Thoracic aorta (tissue), 2 donors: ENCODE results near the gene PCGF5. TPM values are rescaled to one million over a fixed set of nuclear protein-coding genes. Genes with fewer than 3 reads are reported as not detected.
"Not testable (repeated sequence)": the region's sequence is repeated elsewhere in the genome, so short reads cannot be mapped to it uniquely, and the experiment has no call there.

Experiments used
- ATAC-seq: fragments of 150-250 bp; one replicate; pipeline ENCODE4 v1.8.0; 2017; ENCODE audit warnings: low read depth; ENCODE audit not compliant: insufficient number of reproducible peaks, low FRiP score
- DNase-seq: peaks from one replicate; pipeline ENCODE4 v3.0.0-alpha.2; 2020; ENCODE audit warnings: low spot score
- H3K27ac ChIP-seq, 2 donors: fragments of 200-600 bp; sonication (generic); 1 replicate in 1 of 2; 2 replicates in 1 of 2; pipeline ENCODE4 v1.5.1; 2016; ENCODE audit warnings: mild to moderate bottlenecking in 2 of 2, moderate library complexity in 2 of 2
- H3K27me3 ChIP-seq: fragments of 200-600 bp; sonication (generic); replicated peaks from 2 replicates; pipeline ENCODE4 v1.6.0; 2016; ENCODE audit warnings: mild to moderate bottlenecking; ENCODE audit not compliant: insufficient read depth
- H3K36me3 ChIP-seq: fragments of 200-600 bp; sonication (generic); one replicate; pipeline ENCODE4 v1.5.1; 2016
- H3K4me1 ChIP-seq, 2 donors: fragments of 200-600 bp; sonication (generic); 1 replicate in 1 of 2; 2 replicates in 1 of 2; pipeline versions ENCODE4 v1.5.1 to v1.6.0; 2016; ENCODE audit warnings: low read depth in 2 of 2, mild to moderate bottlenecking in 1 of 2; ENCODE audit not compliant: control insufficient read depth in 1 of 2
- H3K4me3 ChIP-seq: fragments of 200-600 bp; sonication (generic); 2 replicates; pipeline ENCODE4 v1.5.1; 2016; ENCODE audit warnings: mild to moderate bottlenecking
- H3K9me3 ChIP-seq: fragments of 200-600 bp; sonication (generic); 2 replicates; pipeline ENCODE4 v1.5.1; 2016
- CTCF ChIP-seq: fragments of 200-600 bp; sonication (generic); IDR thresholded peaks from one replicate; pipeline ENCODE4 v1.5.1; 2019; ENCODE audit warnings: antibody characterized with exemption
- total RNA-seq, 2 donors: library from RNA; depleted of rRNA; stranded (reverse); fragments of >200 nt; gene quantifications; one replicate each; pipeline versions ENCODE4 v1.1.0 to v1.2.3, GENCODE V29; 2016

The PCGF5 gene
- total RNA-seq, 2 donors from 2014 or later = 111 to 175 TPM

GRCh38 chr10:91250341-91250740, 29.9 kb downstream of the PCGF5 start:
- Histone ChIP-seq H3K27ac (peak overlapping the region in 1 of 2 donors; percentile 27), H3K9me3 (no peaks in the 10 kb centered on the region), H3K36me3 (peaks cover 16% of the 10 kb centered on the region), H3K4me3 (no peak overlapping the region), H3K27me3 (no peaks in the 10 kb centered on the region), H3K4me1 (peaks cover 37 to 46% of the 10 kb centered on the region in 2 donors)
- DNase-seq (no peak), ATAC-seq (no peak)
- TF ChIP-seq CTCF = no peak

GRCh38 chr10:91251430-91252056, 31.1 kb downstream of the PCGF5 start:
- DNase-seq (no peak), ATAC-seq (no peak)
- TF ChIP-seq CTCF = peak; percentile 88
- H3K36me3 ChIP-seq = peaks cover 17% of the 10 kb centered on the region
- no peaks in the 10 kb centered on the region for H3K27me3 ChIP-seq
- H3K4me1 ChIP-seq = peaks cover 31 to 34% of the 10 kb centered on the region in 2 donors
- H3K27ac ChIP-seq = no peak overlapping the region
- H3K9me3 ChIP-seq = no peaks in the 10 kb centered on the region
- no peak overlapping the region for H3K4me3 ChIP-seq

GRCh38 chr10:91253300-91253699, 32.8 kb downstream of the PCGF5 start:
- peaks cover 17% of the 10 kb centered on the region for H3K36me3 ChIP-seq
- no peaks in the 10 kb centered on the region for H3K9me3 ChIP-seq
- peaks cover 16 to 18% of the 10 kb centered on the region in 2 donors for H3K4me1 ChIP-seq
- no peaks in the 10 kb centered on the region for H3K27me3 ChIP-seq
- H3K27ac ChIP-seq = no peak overlapping the region
- H3K4me3 ChIP-seq = no peak overlapping the region
- no peak for TF ChIP-seq CTCF
- DNase-seq = no peak
- no peak for ATAC-seq

- no peak for ATAC-seq
- Histone ChIP-seq H3K4me3 (no peak overlapping the region), H3K9me3 (no peaks in the 10 kb centered on the region), H3K27me3 (no peaks in the 10 kb centered on the region), H3K27ac (no peak overlapping the region), H3K4me1 (no peaks in the 10 kb centered on the region), H3K36me3 (peaks cover 17% of the 10 kb centered on the region)
- DNase-seq = no peak
- no peak for TF ChIP-seq CTCF
These were observed 36.8 kb downstream of the PCGF5 start for GRCh38 chr10:91257310-91257709.

GRCh38 chr10:91260417-91260816, 40.0 kb downstream of the PCGF5 start:
- H3K9me3 ChIP-seq, H3K27ac ChIP-seq, H3K4me3 ChIP-seq, ATAC-seq, H3K27me3 ChIP-seq, H3K4me1 ChIP-seq, H3K36me3 ChIP-seq, DNase-seq: not testable (repeated sequence)

GRCh38 chr10:91271886-91272285, 51.4 kb downstream of the PCGF5 start:
- Histone ChIP-seq H3K9me3 (no peaks in the 10 kb centered on the region), H3K4me3 (no peak overlapping the region), H3K4me1 (no peaks in the 10 kb centered on the region), H3K36me3 (peaks cover 8% of the 10 kb centered on the region), H3K27me3 (no peaks in the 10 kb centered on the region), H3K27ac (no peak overlapping the region)
- no peak for TF ChIP-seq CTCF
- ATAC-seq (no peak), DNase-seq (no peak)
